GM12878 (cell line): ENCODE results near the gene SLC25A51. TPM values are rescaled to one million over a fixed set of nuclear protein-coding genes. Genes with fewer than 3 reads are reported as not detected.

Source experiments
- ATAC-seq: fragments of 200-7000 bp; cut with Tn5 transposase; 3 replicates; pipeline ENCODE4 v1.9.1; 2020; ENCODE audit warnings: mild to moderate bottlenecking, moderate library complexity
- BruUV-seq: library from RNA; stranded (reverse); fragments of 400-500 nt; replicated peaks from 2 replicates; lab custom pipeline; 2021; lab: Mats Ljungman, UMichigan
- CTCF ChIA-PET: fragments of 300-600 bp; sonication (Branson Sonifier 250); formaldehyde crosslinking; extraction: SDS; loops from one replicate; lab custom pipeline; 2021; ENCODE audit warnings: inconsistent platforms; lab: Yijun Ruan, JAX
- POLR2A ChIA-PET: fragments of 350-600 bp; formaldehyde crosslinking; extraction: SDS; loops from one replicate; lab custom pipeline; 2021; ENCODE audit warnings: inconsistent platforms; lab: Charles Lee
- RAD21 ChIA-PET: fragments of 300-600 bp; sonication (Branson Sonifier 250); formaldehyde crosslinking; loops from one replicate; lab custom pipeline; 2023; ENCODE audit warnings: antibody characterized with exemption; ENCODE audit not compliant: unreplicated experiment; lab: Charles Lee
- SMC1A ChIA-PET: fragments of 300-600 bp; sonication (Branson Sonifier 250); formaldehyde crosslinking; loops from one replicate; lab custom pipeline; 2023; ENCODE audit not compliant: unreplicated experiment, uncharacterized antibody; lab: Charles Lee
- DNase-seq: peaks from one replicate; pipeline ENCODE4 v3.0.0-alpha.2; 2011; ENCODE audit warnings: low read depth, low spot score
- FAIRE-seq: peaks from 3 replicates; lab custom pipeline; 2011; peaks lifted over from hg19 to GRCh38; lab: Jason Lieb, UNC
- H2AFZ ChIP-seq: 2 replicates; pipeline ENCODE4 v1.6.0; 2011; ENCODE audit warnings: low read depth, low read length, control low read depth; ENCODE audit not compliant: control insufficient read depth
- H3K27ac ChIP-seq: 2 replicates; pipeline ENCODE4 v1.5.1; 2011; ENCODE audit warnings: control low read depth; ENCODE audit not compliant: control insufficient read depth, insufficient read depth
- H3K27me3 ChIP-seq, 2 experiments: replicated peaks in 1 of 2; 2 replicates each; pipeline versions ENCODE4 v1.6.0 to v1.6.1; 2011; ENCODE audit warnings: low read length in 1 of 2; ENCODE audit not compliant: control insufficient read depth in 2 of 2, insufficient read depth in 2 of 2
- H3K36me3 ChIP-seq, 2 experiments: 2 replicates each; pipeline ENCODE4 v1.5.1; 2011; ENCODE audit warnings: low read length in 1 of 2; ENCODE audit not compliant: control insufficient read depth in 2 of 2, insufficient read depth in 2 of 2
- H3K4me1 ChIP-seq: 2 replicates; pipeline ENCODE4 v1.6.1; 2011; ENCODE audit warnings: mild to moderate bottlenecking, low read length, moderate library complexity, mixed read lengths; ENCODE audit not compliant: control insufficient read depth, insufficient read depth
- H3K4me2 ChIP-seq: 2 replicates; pipeline ENCODE4 v1.6.0; 2011; ENCODE audit warnings: control low read depth; ENCODE audit not compliant: control insufficient read depth, insufficient read depth
- H3K4me3 ChIP-seq: fragments of 200-600 bp; sonication (generic); 2 replicates; pipeline ENCODE4 v1.5.1; 2016
- H3K79me2 ChIP-seq: 2 replicates; pipeline ENCODE4 v1.6.0; 2011; ENCODE audit warnings: low read length; ENCODE audit not compliant: control insufficient read depth, insufficient read depth
- H3K9ac ChIP-seq: 2 replicates; pipeline ENCODE4 v1.8.0; 2011; ENCODE audit warnings: low read length, control low read depth, mixed read lengths; ENCODE audit not compliant: control insufficient read depth, insufficient read depth
- H3K9me3 ChIP-seq: replicated peaks from 3 replicates; pipeline ENCODE4 v1.5.1; 2011; ENCODE audit warnings: mild to moderate bottlenecking, low read length; ENCODE audit not compliant: control insufficient read depth, insufficient read depth
- H4K20me1 ChIP-seq: 2 replicates; pipeline ENCODE4 v1.6.0; 2011; ENCODE audit not compliant: control insufficient read depth, insufficient read depth
- CREM ChIP-seq: IDR thresholded peaks from 2 replicates; pipeline ENCODE4 v1.6.1; 2014; ENCODE audit warnings: antibody characterized with exemption, low read depth
- HDAC2 ChIP-seq: fragments of 200-600 bp; sonication (generic); IDR thresholded peaks from 2 replicates; pipeline ENCODE4 v1.6.1; 2017
- RCOR1 ChIP-seq: conservative IDR thresholded peaks from 2 replicates; pipeline ENCODE4 v1.6.1; 2012; ENCODE audit warnings: low read depth, low read length, improper control_type of control experiment
- WGBS: methylation state at CpG from one replicate; pipeline ENCODE4 v1.1.6; 2016; ENCODE audit warnings: low lambda C conversion rate; ENCODE audit not compliant: insufficient replicate concordance, insufficient coverage; ENCODE audit errors: missing lambda C conversion rate; 5-methylcytosine and 5-hydroxymethylcytosine counted together
- in situ Hi-C: fragments of 300-500 bp; cut with MboI; formaldehyde crosslinking; loops from 9 replicates; pipeline ENCODE4 v1.14.3; 2018; ENCODE audit warnings: mixed read lengths
- intact Hi-C: fragments of 100-400 bp; cut with micrococcal nuclease; formaldehyde crosslinking; loops from one replicate; pipeline ENCODE4 v1.14.2; 2022; ENCODE audit not compliant: unreplicated experiment
- polyA plus RNA-seq, 11 experiments: library from polyadenylated mRNA; depleted of rRNA in 4 of 11; unstranded in 6 of 11; stranded (reverse) in 5 of 11; fragments of >200 nt; fragmentation: Nextera tagmentation in 4 of 11; fragmentation: Illumina TruSeq in 1 of 11; extraction: Ambion mirVana in 4 of 11; extraction: Trizol in 1 of 11; gene quantifications; 1 replicate in 1 of 11; 2 replicates in 10 of 11; pipeline versions ENCODE4 v1.2.1 to v1.2.3, GENCODE V29; 2011 to 2016; ENCODE audit warnings: inconsistent platforms in 2 of 11, missing spikeins in 2 of 11, low read depth in 1 of 11
- total RNA-seq, 4 experiments: library from RNA; depleted of rRNA in 3 of 4; stranded (reverse); fragments of >200 nt in 3 of 4; fragmentation: Illumina TruSeq in 1 of 4; extraction: Trizol in 1 of 4; gene quantifications; 2 replicates each; pipeline versions ENCODE4 v1.2.1 to v1.2.3, GENCODE V29; 2013 to 2021
- TF ChIP-seq, protein P1 (sequence below): fragments of 450-650 bp; IDR thresholded peaks from 2 replicates; pipeline ENCODE4 v1.6.1; 2017; ENCODE audit warnings: mild to moderate bottlenecking

Gene SLC25A51
- total and polyA plus RNA-seq, 10 of the 15 experiments (the other 5 are each of a cell fraction or from before 2014, with no cell fraction given), result 3.8 to 29.3 (median 13.2) TPM

GRCh38 chr9:37942621-37943344 lies 38.9 kb upstream of the SLC25A51 start:
- ChIA-PET RAD21 (interaction anchor here (0.9 kb wide), 1 partner anchor 26 kb away, joined by 3 read pairs; no protein-coding TSS in a partner anchor), SMC1A (interaction anchor here (1.3 kb wide), 1 partner anchor 118 kb away, joined by 4 read pairs; no protein-coding TSS in a partner anchor), CTCF (no interaction called here), POLR2A (interaction anchor here (0.5 kb wide), 1 partner anchor 527 kb away, joined by 5 read pairs; no protein-coding TSS in a partner anchor)
- intact Hi-C loops, result no loop called here
- Histone ChIP-seq H3K4me3 (no peak overlapping the region), H3K4me2 (no peak overlapping the region), H3K79me2 (no peaks in the 10 kb centered on the region), H3K27ac (no peak overlapping the region), H3K36me3 (no peaks in the 10 kb centered on the region), H3K9ac (no peak overlapping the region), H3K9me3 (no peaks in the 10 kb centered on the region), H4K20me1 (no peaks in the 10 kb centered on the region), H3K27me3 (no peaks in the 10 kb centered on the region; a peak in 1 of 4 replicates), H3K4me1 (no peaks in the 10 kb centered on the region), H2AFZ (no peak overlapping the region)
- no peak; the same call in 2 of the 3 replicates for ATAC-seq
- in situ Hi-C loops, result no loop called here
- WGBS, result 36% methylated on average over 12 of the region's 12 CpGs
- DNase-seq, result no peak
- BruUV-seq, result no TSS peak
- FAIRE-seq, result no peak
- TF ChIP-seq CREM (no peak), RCOR1 (no peak), HDAC2 (no peak)
- TF ChIP-seq, protein P1, sequence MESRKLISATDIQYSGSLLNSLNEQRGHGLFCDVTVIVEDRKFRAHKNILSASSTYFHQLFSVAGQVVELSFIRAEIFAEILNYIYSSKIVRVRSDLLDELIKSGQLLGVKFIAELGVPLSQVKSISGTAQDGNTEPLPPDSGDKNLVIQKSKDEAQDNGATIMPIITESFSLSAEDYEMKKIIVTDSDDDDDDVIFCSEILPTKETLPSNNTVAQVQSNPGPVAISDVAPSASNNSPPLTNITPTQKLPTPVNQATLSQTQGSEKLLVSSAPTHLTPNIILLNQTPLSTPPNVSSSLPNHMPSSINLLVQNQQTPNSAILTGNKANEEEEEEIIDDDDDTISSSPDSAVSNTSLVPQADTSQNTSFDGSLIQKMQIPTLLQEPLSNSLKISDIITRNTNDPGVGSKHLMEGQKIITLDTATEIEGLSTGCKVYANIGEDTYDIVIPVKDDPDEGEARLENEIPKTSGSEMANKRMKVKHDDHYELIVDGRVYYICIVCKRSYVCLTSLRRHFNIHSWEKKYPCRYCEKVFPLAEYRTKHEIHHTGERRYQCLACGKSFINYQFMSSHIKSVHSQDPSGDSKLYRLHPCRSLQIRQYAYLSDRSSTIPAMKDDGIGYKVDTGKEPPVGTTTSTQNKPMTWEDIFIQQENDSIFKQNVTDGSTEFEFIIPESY, result no peak
